ENCODE measurements around the gene MMP23B.
"Not testable (repeated sequence)": the region's sequence is repeated elsewhere in the genome, so short reads cannot be mapped to it uniquely, and the experiment has no call there.

The MMP23B gene

DNA sequence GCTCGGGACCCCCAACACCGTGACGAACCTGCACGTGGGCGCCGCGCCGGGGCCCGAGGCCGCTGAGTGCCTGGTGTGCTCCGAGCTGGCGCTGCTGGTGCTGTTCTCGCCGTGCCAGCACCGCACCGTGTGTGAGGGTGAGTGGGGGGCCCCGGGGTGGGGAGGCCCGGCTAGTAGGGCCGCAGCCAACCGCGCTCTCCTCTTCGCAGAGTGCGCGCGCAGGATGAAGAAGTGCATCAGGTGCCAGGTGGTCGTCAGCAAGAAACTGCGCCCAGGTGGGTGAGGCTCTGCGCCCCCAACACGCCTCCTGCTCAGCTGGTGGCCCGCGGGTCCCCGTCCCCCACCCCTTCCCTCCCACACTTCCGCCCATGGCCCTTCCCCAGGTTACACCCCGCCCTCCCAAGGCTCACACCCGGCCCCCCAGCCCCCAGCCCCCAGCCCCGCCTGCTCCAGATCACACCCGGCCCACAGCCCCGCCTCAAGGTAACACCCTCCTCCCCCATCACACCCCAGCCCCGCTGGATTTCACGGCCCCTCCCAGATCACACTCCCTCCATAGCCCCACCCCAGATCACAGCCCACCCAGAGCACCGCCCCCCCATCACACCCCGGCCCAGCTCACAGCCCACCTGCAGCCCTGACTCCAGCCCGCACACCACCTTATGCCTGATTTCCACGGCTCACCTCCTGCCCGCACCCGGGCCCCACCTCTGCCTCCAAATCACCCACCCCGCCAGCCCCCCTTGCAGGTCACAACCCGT, 2.4 kb upstream of the MMP23B start:
- no peak overlapping the region for H3K9ac ChIP-seq (ENCODE audit: low read depth, low read length)
- H3K4me2 ChIP-seq (ENCODE audit: low read length) = no peak overlapping the region
- no peak overlapping the region for H3K4me3 ChIP-seq (ENCODE audit: low read length)

DNA sequence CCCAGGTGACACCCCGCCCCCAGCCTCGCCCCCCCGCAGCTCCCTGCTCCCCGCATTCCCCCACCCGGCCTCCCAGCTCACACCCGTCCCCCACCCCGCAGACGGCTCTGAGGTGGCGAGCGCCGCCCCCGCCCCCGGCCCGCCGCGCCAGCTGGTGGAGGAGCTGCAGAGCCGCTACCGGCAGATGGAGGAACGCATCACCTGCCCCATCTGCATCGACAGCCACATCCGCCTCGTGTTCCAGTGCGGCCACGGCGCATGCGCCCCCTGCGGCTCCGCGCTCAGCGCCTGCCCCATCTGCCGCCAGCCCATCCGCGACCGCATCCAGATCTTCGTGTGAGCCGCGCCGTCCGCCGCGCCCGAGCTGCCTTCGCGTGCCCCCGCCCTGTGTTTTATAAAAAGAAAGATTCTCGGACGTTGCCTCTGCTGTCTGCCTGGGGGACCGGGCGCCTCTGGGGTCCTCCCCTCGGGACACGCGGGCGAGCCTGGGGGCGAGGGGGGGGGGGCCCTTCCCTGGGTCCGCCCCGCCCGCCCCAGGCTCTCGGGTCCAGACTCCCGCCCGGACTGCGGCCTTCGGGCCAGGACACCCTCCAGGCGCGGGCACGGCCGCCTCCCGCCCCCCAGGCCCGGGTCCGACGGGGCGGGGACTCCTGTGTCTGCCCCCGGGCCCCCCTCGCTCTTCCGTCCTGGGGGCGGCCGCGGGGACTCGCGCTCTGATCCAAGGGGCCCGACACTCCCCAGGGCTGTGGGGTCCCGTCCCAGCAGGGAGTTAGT, 1.6 kb upstream of the MMP23B start:
- Histone ChIP-seq H3K9me3 (replicated peaks; ENCODE audit: low read length) (no peaks in the 10 kb centered on the region), H3K4me3 (ENCODE audit: low read length) (no peak overlapping the region), H3K4me2 (ENCODE audit: low read length) (no peak overlapping the region), H3K9ac (ENCODE audit: low read depth, low read length) (no peak overlapping the region), H3K36me3 (ENCODE audit: insufficient read depth, low read length) (no peaks in the 10 kb centered on the region), H3K27me3 (ENCODE audit: control insufficient read depth, insufficient read depth, low read length) (peaks cover 3% of the 10 kb centered on the region), H3K4me1 (ENCODE audit: control insufficient read depth, insufficient read depth, low read length) (no peaks in the 10 kb centered on the region)

More for the DNA sequence above, 2.4 kb upstream of the MMP23B start:
- no peaks in the 10 kb centered on the region for H3K36me3 ChIP-seq (ENCODE audit: insufficient read depth, low read length)
- H3K27me3 ChIP-seq (ENCODE audit: control insufficient read depth, insufficient read depth, low read length) = peaks cover 3% of the 10 kb centered on the region
- H3K9me3 ChIP-seq (replicated peaks; ENCODE audit: low read length) = no peaks in the 10 kb centered on the region
- no peaks in the 10 kb centered on the region for H3K4me1 ChIP-seq (ENCODE audit: control insufficient read depth, insufficient read depth, low read length)

DNA sequence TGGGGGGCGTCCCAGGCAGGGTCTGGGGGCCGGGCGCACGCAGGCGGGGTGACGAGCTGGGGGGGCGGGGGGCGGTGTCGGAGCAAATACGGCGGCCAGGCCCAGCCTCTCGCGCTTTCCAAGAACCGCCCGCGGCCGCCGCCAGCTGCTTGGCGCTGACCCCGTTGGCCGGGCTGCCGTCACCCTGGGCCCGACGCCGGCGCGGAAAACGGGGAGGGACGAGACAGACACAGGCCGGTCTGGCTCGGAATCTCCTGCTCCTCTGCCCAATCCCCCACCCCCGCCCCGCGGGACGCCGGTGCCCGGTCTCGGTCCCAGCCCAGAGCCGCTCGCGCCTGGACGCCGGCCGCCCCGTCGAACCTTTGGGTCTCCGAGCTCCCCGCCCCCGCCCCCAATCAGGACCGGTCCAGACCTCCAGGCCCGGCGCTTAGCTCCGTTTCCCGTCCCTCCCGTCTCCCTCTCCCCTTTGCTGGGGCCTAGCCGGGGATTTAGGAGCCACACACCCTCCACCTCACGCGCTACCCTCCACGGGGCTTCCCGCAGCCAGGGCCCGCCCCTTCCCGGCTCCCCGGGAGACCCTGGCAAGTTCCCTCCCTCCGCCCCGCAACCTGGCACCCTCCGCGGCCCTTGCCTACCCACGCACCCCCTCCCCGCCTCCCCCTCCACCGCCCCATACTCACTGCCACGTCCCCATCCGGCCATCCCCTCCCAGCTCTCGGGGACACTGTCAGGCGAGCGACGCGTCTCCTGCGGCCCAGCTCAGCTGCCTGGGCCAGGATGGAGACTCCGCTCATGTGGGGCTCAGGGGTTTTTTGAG, 800 bp upstream of the MMP23B start:
- Histone ChIP-seq H3K9me3 (replicated peaks; ENCODE audit: low read length) (no peaks in the 10 kb centered on the region), H3K4me3 (ENCODE audit: low read length) (no peak overlapping the region), H3K4me2 (ENCODE audit: low read length) (no peak overlapping the region), H3K9ac (ENCODE audit: low read depth, low read length) (no peak overlapping the region), H3K36me3 (ENCODE audit: insufficient read depth, low read length) (no peaks in the 10 kb centered on the region), H3K27me3 (ENCODE audit: control insufficient read depth, insufficient read depth, low read length) (peaks cover 3% of the 10 kb centered on the region), H3K4me1 (ENCODE audit: control insufficient read depth, insufficient read depth, low read length) (no peaks in the 10 kb centered on the region)

DNA sequence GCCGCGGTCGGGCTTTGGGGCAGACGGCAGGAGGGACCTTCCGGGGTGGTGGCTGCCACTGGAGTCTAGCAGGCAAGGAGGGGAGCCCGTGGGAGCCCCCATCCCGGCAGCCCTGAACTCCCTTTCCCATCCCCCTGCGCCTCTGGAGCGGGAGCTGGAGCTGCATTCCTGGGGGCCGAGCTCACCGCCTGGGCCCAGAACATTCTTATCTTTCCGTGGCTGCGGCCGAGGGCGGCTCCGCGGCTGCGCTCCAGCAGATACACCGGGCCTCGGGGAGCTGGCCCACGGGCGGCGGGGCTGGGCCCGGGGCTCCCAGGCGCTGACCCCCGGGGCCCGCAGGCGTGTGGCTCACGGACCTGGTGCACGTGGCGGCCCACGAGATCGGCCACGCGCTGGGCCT, 1.4 kb downstream of the MMP23B start:
- not testable (repeated sequence) for H3K4me1 ChIP-seq (ENCODE audit: control insufficient read depth, insufficient read depth, low read length); H3K9me3 ChIP-seq (replicated peaks; ENCODE audit: low read length); H3K36me3 ChIP-seq (ENCODE audit: insufficient read depth, low read length); H3K27me3 ChIP-seq (ENCODE audit: control insufficient read depth, insufficient read depth, low read length); H3K4me3 ChIP-seq (ENCODE audit: low read length); H3K9ac ChIP-seq (ENCODE audit: low read depth, low read length); H3K4me2 ChIP-seq (ENCODE audit: low read length)

DNA sequence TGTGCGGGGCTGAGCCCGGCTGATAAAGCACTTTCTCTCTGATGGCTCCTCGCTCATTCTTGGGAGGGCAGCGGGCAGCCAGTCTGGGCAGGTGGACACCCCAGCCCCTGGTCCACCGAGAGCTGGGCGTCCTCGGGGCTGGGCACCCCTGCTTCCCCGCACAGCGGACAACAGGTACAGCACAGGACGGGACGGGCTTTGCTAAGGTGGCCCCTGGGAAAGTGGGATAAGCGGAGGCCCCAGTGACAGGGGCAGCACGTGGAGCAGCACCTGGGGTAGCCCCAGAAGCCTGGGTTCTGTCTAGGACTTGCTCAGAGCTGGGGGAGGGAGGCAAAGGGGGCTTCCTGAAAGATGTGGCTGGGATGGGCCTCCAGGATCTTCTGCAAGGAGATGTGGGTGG, 2.6 kb downstream of the MMP23B start:
- not testable (repeated sequence) for H3K9me3 ChIP-seq (replicated peaks; ENCODE audit: low read length); H3K4me3 ChIP-seq (ENCODE audit: low read length); H3K9ac ChIP-seq (ENCODE audit: low read depth, low read length)

DNA sequence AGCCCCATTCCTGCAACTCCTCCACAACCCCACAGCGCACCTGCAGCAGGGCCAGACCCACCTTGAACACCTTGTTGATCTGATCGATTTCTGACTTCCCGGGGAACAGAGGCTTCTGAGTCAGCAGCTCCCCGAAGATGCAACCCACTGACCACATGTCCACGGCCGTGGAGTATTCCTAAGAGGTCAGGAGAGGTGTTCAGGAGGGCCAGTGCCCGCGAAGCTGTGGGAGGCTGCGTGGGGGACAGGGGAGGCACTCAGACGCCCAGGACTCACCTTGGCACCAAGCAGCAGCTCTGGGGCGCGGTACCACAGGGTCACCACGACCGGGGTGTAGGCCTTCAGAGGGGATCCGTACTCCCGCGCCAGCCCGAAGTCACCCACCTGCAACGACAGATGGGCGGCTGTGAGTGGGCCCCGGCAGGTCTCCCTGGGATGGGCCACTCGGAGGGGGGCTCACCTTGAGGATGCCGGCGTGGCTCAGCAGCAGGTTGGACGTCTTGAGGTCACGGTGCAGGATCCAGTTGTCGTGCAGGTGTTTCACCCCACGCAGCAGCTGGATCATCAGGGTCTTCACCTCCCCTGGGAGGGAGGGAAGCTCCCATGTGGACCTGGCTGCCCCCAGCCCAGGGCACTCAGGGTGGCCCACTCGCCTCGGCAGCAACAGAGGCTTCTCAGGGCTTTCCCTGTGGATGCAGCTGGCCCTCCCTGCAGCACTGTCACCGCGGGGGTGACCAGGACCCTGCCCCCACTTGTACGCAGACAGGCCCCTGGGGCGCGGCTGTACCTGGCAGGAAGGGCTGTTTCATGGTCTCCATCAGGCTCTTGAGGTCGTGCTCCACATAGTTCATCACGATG, 4.9 kb downstream of the MMP23B start:
- H3K9me3 ChIP-seq (replicated peaks; ENCODE audit: low read length); H3K9ac ChIP-seq (ENCODE audit: low read depth, low read length): not testable (repeated sequence)

More for the DNA sequence above, 2.6 kb downstream of the MMP23B start:
- not testable (repeated sequence) for H3K4me2 ChIP-seq (ENCODE audit: low read length); H3K27me3 ChIP-seq (ENCODE audit: control insufficient read depth, insufficient read depth, low read length); H3K4me1 ChIP-seq (ENCODE audit: control insufficient read depth, insufficient read depth, low read length); H3K36me3 ChIP-seq (ENCODE audit: insufficient read depth, low read length)

DNA sequence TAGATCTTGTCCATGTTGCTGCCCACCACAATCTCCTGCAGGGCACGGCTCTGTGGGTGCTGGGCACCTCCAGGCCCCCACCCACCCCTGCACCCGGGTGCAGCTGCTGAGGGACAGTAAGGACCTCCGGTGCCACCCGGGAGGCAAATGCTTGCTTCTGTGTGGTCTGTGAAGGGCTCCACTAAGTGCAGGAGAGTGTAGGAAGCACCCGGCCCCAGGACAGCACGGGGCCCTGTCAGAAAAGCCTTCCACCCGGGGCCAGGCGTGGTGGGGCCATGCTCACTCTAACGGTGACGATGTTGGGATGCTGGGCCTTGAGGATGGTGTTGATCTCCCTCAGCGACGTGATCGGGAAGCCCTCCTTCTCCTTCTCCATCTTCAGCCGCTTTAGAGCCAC, 5.5 kb downstream of the MMP23B start:
- not testable (repeated sequence) for H3K27me3 ChIP-seq (ENCODE audit: control insufficient read depth, insufficient read depth, low read length); H3K9me3 ChIP-seq (replicated peaks; ENCODE audit: low read length); H3K4me2 ChIP-seq (ENCODE audit: low read length); H3K9ac ChIP-seq (ENCODE audit: low read depth, low read length); H3K4me1 ChIP-seq (ENCODE audit: control insufficient read depth, insufficient read depth, low read length); H3K36me3 ChIP-seq (ENCODE audit: insufficient read depth, low read length); H3K4me3 ChIP-seq (ENCODE audit: low read length)

More for the DNA sequence above, 4.9 kb downstream of the MMP23B start:
- H3K4me2 ChIP-seq (ENCODE audit: low read length); H3K36me3 ChIP-seq (ENCODE audit: insufficient read depth, low read length); H3K27me3 ChIP-seq (ENCODE audit: control insufficient read depth, insufficient read depth, low read length); H3K4me1 ChIP-seq (ENCODE audit: control insufficient read depth, insufficient read depth, low read length); H3K4me3 ChIP-seq (ENCODE audit: low read length): not testable (repeated sequence)

DNA sequence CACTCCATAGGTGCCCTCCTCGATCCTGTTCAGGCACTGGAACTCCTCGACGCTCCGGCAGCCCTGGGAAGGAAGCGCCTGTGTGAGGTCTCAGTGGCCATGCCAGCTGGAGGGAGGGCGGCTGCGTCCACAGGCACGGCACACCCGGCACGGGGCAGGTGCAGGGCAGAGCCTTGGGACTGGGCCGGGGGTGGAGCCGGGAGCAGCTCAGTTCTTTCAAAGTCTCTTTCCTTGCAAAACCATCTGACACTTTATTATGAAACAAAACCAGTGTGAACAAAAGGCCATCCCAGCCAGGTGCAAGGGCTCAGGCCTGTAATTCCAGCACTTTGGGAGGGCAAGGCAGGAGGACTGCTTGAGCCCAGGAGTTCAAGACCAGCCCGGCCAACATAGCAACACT, 6.6 kb downstream of the MMP23B start:
- not testable (repeated sequence) for H3K9me3 ChIP-seq (replicated peaks; ENCODE audit: low read length); H3K4me1 ChIP-seq (ENCODE audit: control insufficient read depth, insufficient read depth, low read length); H3K27me3 ChIP-seq (ENCODE audit: control insufficient read depth, insufficient read depth, low read length); H3K36me3 ChIP-seq (ENCODE audit: insufficient read depth, low read length); H3K4me3 ChIP-seq (ENCODE audit: low read length); H3K4me2 ChIP-seq (ENCODE audit: low read length); H3K9ac ChIP-seq (ENCODE audit: low read depth, low read length)

DNA sequence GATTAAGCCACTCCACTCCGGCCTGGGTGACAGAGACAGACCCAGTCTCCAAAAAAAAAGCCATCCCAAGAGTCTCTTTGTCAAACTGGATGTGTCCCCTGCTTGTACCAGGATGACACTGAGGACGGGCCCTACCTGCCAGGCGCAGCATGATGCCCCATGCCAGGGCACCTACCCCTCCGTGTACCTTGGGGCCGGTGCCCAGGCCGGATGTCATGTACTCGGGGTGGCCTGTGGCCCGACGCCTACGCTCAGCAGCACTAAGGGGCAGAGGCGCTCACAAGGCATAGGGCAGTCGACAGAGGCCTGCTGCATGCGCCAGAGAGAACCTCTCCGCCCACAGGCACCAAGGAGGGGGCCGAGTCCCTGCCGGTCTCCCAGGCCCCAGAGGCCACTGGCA, 7.4 kb downstream of the MMP23B start:
- not testable (repeated sequence) for H3K9ac ChIP-seq (ENCODE audit: low read depth, low read length); H3K36me3 ChIP-seq (ENCODE audit: insufficient read depth, low read length); H3K4me3 ChIP-seq (ENCODE audit: low read length); H3K4me1 ChIP-seq (ENCODE audit: control insufficient read depth, insufficient read depth, low read length); H3K9me3 ChIP-seq (replicated peaks; ENCODE audit: low read length); H3K4me2 ChIP-seq (ENCODE audit: low read length); H3K27me3 ChIP-seq (ENCODE audit: control insufficient read depth, insufficient read depth, low read length)

DNA sequence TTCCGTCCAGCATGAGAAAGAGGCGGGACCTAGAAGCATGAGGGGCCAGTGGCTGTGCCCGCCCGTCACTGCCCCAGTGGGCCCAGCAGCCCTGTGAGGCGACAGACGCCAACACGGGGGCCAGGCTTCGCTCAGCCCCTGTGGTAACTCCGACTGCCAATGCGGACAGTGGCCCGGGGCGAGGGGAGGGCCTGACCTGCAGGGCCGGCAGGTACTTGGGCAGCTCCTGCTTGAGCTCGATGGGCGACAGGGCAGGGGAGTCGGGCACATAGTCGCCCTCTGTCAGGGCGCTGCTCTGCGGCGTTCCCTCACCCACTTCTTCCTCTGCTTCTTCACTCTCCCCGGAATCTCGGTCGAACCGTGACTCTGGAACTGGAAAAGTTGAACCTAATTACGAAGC, 8.1 kb downstream of the MMP23B start:
- not testable (repeated sequence) for H3K4me1 ChIP-seq (ENCODE audit: control insufficient read depth, insufficient read depth, low read length); H3K9me3 ChIP-seq (replicated peaks; ENCODE audit: low read length); H3K4me2 ChIP-seq (ENCODE audit: low read length); H3K4me3 ChIP-seq (ENCODE audit: low read length); H3K9ac ChIP-seq (ENCODE audit: low read depth, low read length); H3K36me3 ChIP-seq (ENCODE audit: insufficient read depth, low read length); H3K27me3 ChIP-seq (ENCODE audit: control insufficient read depth, insufficient read depth, low read length)

Data from skeletal muscle satellite cell (primary cell).